ENCODE measurements around the gene BTF3.
"Not testable (repeated sequence)": the region's sequence is repeated elsewhere in the genome, so short reads cannot be mapped to it uniquely, and the experiment has no call there.

BTF3 gene

DNA sequence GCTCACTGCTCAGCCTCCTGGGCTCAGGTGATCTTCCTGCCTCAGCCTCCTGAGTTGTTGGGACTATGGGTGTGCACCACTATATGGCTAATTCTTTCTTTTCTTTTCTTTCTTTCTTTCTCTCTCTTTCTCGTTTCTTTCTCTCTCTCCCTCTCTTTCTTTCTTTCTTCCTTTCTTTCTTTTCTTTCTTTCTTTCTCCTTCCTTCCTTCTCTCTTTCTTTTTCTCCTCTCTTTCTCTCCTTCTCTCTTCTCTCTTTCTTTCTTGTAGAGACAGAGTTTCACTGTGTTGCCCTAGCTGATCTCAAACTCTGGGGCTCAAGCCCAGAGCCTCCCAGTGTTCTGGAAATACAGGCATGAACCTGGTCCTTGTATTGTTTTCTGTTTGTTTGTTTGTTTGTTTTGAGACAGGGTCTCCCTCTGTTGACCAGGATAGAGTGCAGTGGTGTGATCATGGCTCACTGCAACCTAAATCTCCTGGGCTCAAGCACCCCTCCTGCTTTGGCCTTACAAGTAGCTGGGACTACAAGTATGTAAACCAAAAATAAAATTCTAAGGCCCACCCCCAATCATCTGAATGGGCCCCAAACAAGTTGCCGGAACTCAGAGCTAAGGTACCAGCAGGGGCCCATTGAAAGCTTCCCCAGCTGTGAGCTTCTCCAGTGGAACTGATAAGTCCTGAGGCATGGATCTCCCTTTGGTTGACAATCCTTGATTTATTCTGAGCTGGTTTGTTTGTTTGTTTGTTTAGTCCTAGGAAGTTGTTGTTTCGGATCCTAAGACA lies 11.9 kb upstream of the BTF3 start:
- DNase-seq: no peak

DNA sequence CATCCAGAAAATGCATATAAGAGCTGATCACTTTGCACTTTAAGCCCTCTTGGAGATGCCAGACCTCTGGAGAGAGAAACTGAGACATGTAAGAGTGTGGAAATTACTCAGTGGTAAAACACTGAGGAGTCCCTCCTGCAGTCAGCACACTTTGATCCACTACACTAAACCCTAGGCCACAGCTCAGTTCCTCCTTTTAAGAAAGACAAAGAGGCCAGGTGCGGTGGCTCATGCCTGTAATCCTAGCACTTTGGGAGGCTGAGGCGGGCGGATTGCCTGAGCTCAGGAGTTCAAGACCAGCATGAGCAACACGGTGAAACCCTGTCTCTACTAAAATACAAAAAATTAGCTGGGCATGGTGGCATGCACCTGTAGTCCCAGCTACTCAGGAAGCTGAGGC lies 11.0 kb upstream of the BTF3 start:
- DNase-seq: not testable (repeated sequence)

DNA sequence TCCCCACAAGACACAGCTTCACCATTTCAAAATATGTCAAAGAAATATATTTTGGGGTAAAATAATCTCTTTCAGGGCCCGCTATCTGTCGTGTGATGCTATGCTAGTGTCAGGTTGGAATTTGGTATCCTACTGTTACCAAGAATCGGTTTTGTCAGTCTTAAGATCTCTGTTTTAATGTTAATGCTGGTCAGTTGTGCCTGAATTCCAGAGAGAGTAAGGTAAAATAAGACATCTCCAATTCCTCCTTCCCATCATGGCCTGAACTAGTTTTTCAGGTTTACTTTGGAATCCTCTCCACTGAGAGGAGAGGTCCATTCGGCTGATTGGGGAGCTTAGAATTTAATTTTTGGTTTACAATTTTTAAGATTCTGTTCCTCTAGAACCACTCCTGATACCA lies 10.4 kb upstream of the BTF3 start:
- DNase-seq: no peak

DNA sequence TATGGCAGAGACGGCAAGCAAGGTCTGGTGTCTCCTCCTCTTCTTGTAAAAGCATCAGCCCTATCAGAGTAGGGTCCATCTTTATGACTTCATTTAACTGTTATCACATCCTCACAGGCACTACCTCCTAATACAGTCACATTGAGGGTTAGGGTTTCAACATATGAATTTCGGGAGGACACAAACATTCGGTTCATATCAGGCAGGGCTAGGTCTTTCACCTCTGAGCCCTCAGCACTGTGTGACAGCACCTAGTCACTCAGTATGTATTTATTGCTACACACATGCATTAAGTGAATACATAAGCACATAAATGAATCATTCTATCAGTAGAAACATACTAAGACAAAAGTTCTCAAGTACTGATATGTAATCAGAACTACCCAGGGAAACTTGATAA lies 9.4 kb upstream of the BTF3 start:
- DNase-seq: no peak

DNA sequence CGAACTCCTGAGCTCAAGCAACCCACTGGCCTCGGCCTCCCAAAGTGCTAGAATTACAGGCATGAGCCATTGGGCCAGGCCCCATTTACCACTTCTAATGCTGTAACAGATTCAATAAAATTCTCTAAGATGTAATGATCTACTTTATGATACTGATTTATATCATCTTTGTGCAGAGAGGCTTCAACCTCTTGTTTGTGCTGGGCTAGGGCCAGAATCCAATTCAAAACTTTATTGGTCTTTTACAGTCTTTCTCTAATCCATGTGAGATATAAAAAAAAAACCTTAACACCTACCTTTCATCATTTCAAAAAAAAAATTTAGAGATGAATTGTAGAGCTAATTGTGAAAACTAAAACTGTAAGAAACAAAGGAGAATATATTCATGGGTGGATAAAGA lies 8.2 kb upstream of the BTF3 start:
- DNase-seq: no peak

DNA sequence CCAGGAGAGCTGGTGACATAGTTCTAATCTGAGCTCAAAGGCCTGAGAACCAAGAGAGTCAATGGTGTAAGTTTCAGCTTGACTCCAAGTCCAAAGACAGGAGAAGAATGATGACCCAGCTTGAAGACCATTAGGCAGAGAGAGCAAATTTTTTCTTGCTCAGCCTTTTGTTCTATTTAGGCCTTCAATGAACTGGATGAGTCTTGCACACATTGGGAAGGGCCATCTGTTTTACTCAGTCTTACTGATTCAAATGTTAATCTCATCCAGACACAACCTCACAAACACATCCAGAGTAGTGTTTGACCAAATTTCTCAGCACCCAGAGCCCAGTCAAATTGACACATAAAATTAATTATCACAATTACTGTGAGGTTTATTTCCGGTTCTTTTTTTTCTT lies 7.1 kb upstream of the BTF3 start:
- DNase-seq: no peak

DNA sequence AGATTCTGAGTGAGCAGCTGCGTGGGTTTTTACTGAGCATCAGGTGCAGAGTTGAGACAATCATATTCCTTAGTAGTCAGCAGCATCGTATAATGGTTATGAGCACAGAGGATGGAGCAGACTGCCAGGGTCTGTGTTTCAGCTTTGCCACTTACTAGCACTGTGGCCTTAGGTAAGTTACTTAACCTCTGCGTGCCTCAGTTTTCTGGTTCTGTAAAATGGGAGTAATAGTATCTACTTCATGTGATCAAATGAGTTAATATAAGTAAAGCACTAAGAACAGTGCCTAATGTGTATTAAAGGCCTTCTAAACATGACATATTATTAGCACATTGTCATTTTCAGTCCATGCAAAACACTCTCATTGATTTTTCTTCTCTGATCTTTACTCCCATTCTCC lies 4.8 kb upstream of the BTF3 start:
- no peak for DNase-seq

DNA sequence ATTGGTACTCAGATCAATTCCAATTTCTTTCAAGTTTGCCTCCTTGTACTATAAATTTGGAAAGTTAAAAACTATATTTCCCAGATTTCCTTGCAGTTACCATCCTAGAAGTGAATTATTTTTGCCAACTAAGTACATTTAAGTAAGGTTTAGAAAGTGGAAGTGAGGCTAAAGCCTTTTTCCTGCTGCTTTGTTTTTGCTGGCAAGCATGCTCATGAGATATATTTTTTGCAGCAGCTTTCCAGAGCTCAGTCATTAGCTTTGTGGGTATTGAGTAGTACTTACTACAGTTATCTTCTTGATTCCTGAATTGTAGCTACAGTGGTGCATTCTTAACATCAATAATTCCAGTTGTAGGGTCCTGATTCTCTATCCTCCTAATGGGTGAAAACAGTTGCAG lies 3.5 kb upstream of the BTF3 start:
- DNase-seq: no peak

DNA sequence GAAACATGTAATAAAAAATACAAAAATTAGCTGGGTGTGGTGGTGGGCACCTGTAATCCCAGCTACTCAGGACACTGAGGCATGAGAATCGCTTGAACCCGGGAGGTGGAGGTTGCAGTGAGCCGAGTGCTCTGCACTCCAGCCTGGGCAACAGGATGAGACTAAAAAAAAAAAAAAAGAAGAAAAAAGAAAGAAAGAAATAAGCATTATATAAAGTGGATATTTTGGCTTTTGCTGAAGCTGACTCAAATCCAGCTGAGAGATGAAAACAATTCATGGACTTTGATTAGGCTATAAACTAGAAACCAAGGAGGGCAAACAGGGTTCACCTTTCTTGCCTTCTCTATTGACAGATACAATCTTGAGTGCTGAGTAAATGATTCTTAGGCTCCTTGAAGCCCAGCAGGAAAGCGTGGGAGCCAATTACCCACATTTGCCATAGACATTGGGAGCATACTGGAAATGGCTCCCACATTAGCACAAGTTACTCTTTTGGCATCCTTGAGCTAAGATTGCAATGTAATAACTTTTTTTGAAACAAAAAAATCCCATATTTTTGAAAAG lies 2.4 kb upstream of the BTF3 start:
- DNase-seq: no peak

DNA sequence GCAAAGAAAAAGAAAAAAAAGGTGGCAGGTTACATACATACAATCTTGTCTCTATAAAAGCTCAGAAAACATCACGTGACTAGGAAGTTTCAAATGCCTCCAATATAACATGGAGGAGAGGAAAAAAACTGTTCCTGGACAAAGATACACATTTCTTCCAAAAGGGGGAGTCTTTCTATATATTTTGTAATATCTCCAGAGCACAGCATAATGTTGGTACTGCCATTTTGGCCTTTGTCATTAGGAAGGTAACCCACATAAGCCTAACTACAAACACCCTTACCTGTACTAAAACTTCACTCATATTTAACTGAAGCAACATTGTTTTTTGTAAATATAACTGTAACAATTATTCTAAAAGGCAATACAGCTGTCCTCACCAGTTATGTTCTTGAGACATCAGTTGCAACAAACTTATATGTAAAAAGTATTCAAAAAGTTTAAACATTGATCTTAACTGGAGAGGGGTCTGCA lies 1.2 kb upstream of the BTF3 start:
- DNase-seq: no peak

DNA sequence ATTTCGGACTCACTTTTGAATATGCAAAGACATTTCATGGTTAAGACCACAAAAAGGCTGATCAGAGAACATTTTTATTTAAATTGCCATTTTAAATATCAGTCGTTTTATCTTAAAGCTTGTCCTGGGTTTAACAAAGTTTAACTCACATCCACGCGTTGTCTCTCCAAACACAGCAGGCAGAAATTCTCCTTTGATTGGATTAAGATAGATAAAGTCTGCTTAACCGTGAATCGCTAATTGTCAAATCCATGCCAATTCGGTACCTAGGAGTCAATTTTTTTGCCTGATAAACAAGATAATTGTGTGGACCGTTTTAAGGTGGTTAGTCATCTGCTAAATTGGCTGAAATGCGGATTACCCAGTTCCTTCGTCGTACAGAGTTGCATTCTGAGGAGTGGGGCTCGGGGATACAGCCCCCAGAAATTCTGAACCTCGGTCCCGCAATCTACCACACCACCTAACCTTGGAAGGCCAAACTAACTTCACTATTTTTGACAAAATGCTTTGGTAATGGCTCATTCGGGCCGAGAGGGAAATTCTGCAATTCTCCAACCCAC lies 665 bp upstream of the BTF3 start:
- DNase-seq: no peak

DNA sequence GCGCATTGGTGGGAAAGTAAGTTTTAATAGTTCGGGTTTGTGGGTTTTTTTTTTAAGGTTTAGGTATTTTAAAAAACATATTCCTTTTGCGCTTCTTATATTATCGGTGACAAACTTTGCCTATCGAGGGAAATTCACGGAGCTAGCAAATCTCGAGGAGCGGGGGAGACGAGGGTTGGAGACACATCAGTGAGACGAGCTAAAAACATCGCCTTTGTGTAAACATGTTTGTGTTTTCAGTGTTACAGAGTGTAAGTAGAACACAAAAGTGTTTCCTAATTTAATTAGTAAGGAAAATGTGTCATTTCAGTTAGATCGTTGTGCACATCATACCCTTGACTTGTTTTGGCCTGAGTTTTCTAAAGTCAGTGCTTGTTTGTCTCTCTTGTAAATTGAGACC lies 945 bp downstream of the BTF3 start:
- DNase-seq: no peak

DNA sequence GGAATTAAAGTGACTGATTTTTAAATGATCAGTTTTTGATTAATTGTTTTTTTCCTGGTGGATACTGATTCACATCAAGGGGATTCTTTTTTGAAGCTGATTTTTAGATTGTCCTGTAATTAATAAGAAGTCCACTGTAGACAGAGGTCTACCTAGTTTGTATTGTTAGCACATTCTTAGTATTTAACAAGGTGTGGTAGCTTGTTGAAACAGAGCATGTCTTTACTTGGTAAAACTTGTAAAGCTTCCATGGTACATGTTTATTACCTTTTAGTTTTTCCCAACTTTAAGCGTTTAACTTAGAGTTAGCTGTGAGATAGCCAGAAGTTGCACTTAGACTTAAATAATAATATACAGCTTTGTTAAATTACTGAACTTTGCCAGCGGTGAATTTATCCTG lies 1.5 kb downstream of the BTF3 start:
- DNase-seq: no peak

DNA sequence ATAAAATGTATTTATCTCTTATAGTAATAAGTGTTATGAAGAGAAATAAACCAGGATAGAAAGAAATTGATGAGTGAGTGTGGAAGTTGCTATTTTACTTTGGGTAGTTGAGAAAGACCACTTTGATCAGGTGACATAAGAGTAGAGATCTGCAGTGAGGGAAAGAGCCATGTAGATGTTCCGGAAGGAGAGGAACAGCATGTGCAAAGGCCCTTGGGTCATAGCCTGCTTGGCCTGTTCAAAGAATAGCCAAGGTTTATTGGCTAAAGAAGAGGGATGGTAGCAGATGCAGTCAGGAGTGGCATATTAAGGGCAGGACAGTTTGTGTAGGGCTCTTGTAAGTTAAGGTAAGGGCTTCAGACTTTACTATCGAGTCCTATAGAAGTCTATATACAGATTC lies 3.2 kb downstream of the BTF3 start:
- DNase-seq: no peak

DNA sequence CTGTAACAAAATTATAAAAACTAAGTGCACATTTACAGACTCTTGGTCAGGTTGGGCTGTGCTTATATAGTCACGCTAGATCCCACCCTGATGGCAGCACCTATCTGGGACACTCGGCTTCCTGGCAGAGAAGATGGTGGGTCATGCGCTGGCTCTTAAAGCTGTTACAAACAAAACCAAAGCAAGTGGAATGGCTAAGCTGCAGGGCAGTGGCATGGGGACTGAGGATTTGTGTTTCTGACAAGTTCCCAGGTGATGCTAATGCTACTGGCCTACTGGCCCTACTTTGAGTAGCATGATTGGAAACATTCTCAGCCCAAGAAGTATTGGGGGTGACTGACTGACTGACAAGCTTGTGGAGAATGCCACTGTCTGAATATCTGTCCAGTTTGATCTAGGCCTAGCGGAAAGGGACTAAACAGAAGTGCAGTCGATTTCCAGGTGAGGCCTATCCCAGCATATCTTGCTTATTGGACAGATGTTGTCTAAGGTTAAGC lies 8.3 kb downstream of the BTF3 start:
- DNase-seq: no peak

DNA sequence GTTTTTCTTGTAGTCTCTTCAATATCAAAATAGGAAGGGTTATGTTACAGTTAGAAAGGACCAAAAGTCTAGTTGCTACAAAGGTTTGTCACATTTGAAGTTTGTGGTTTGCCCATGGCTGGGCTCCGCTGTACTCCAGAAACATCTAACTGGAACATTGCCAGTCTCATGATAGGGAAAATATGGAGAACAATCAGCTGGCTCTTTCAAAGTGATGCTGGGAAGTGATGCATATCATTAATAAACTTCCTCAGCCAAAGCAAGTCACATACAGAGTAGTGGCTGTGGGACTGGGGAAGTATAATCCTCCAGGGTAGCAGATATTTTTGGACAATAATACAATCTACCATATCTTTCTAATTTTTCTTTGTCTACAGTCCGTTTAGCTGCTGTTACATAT lies 8.8 kb downstream of the BTF3 start:
- no peak for DNase-seq

DNA sequence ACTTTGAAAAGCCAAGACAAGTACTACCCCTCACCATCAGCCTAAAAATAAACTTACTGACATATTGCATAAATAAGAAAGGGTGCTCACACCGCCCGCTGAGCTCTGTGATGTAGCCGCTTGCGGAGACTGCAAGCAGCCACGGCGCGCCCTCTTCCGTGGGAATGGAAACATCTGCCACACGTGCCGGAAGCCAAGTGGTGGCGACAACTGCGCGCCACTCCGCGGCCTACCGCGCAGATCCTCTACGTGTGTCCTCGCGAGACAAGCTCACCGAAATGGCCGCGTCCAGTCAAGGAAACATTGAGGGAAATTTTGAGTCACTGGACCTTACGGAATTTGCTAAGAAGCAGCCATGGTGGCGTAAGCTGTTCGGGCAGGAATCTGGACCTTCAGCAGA lies 10.3 kb downstream of the BTF3 start:
- not testable (repeated sequence) for DNase-seq

DNA sequence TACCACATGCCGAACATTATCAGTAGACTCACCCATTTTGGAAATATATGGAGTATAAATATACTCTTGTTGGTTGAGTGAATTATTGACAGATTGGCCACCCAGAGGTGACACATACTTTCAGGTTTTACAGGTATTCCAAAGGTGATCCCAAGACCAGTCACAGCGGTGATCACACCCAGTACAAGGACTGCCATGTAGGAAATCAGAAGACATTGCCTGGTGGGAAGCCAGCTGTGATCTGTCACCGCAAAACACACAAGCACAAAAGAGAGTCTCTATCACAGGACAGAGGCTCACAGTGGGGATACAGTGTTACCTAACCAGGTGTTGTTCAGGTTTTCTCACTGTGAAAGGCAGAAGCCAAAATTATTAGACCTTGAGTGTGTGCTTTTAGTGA lies 15.8 kb downstream of the BTF3 start:
- no peak for DNase-seq

DNA sequence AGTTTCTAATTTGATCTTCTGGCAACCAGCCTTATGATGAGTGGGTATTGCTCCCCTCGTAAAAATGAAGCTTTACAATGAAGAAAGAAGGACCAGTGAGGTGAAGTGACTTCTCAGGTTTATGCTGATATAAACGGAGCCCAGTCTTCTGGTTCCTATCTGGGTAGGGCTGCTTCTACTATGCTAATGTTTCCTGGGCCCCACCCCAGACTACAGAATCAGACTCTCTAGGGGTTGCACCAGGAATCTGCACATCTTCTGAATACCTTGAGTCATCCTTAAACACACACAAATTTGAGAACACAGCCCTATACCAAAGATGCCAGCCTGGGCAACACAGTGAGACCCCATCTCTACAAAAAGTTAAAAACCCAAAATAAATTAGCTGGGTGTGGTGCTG lies 16.2 kb downstream of the BTF3 start:
- DNase-seq: no peak

DNA sequence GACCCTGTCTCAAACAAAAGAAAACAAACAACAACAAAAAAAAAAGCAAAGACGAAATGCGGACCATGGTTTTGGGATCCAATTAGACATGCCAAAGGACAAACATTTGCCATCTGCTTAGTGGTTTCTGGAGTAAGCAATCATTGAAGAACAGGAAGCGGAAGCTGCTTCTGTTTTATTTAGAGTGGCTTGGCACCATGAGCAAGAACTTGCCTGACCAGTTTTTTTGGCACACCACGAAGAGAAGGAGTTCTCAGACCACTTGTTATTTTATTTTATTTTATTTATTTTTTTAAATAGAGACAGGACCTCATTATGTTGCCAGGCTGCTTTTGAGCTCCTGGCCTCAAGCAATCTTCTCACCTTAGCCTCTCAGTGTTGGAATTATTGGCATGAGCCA lies 17.0 kb downstream of the BTF3 start:
- DNase-seq: no peak

DNA sequence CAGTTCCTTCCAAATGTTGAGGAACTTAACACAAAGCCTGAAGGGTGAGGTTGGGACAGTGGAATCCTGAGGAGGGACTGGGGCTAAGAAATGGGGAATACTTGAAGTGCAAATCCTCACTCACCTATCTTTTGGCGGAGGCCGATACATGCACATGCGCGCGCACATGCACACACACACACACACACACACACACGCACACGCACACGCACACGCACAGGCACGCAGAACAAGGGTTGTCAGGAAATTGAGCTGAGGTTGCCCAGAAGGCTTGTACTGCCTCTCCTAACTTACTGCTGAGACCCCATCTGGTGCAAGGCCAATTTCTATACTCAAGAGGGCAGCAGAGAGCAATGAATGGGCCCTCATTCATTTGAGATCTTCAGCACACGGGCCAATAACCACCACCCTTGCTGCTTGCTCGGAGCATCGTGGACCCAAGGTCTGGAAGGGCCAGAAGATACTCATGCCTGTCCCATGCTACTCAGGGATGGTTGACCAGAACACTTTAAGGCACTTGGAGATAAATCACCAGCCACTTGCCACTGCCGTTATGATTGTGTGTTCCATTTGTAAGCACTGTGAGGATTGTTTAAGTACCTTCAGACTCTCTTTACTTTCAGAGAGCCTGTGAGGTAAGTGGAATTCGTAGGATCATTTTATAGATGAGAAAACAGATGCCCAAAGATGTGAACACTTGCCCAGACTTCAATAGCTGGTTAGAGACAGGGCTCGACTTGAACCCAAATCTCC lies 21.5 kb downstream of the BTF3 start:
- DNase-seq: peak; percentile 47

DNA sequence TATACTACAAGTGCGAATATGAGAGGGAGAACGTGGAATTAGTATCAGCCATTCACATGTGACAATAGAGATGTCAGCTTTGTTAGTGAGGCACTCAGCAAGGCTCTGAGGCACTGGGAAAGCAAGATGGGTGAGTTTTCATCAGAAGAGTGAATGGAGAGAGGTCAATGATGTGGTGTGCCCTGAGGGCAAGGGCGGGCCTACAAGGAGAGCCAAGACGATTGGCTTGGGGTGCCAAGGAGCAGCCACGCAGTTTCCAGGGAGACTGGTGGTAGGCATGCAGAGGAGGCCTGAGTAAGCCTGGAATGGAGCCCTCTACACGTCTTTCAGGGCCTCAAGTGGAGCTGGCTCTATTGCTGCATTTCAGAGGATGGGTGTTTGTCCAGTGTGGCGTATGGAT lies 24.7 kb downstream of the BTF3 start:
- no peak for DNase-seq

DNA sequence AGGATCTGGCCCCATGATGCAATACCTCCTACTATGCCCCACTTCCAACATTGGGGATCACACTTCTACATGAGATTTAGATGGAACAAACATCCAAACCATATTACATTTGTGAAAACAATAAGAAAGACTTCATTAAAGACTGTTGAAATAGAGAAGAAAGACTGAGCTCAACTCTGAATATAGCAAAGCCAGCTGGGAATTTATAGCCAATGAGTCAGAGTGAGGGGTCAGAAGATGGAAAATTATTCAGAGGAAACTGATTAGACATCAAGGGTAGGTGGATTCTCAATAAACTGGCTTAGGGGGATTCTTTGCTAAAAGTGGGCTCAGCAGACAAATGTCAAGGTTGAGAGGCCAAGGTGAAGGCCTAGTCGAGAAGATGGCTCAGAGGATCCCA lies 25.6 kb downstream of the BTF3 start:
- DNase-seq: no peak
